DMS 273 treated with DMSO at 0.1 percent for 48 hours (cell line): Measurements from ENCODE around the gene TPSG1.

Source experiments
- DNase-seq: peaks from one replicate; lab custom pipeline; 2025; lab: John Stamatoyannopoulos, UW

Gene TPSG1

GRCh38 chr16:1176280-1176897 is 48.7 kb downstream of the TPSG1 start:
- DNase-seq, result no peak

- DNase-seq, result no peak
These were observed 49.3 kb downstream of the TPSG1 start for GRCh38 chr16:1175566-1176279.

GRCh38 chr16:1174477-1175357 is 50.4 kb downstream of the TPSG1 start:
- DNase-seq, result no peak

DNA sequence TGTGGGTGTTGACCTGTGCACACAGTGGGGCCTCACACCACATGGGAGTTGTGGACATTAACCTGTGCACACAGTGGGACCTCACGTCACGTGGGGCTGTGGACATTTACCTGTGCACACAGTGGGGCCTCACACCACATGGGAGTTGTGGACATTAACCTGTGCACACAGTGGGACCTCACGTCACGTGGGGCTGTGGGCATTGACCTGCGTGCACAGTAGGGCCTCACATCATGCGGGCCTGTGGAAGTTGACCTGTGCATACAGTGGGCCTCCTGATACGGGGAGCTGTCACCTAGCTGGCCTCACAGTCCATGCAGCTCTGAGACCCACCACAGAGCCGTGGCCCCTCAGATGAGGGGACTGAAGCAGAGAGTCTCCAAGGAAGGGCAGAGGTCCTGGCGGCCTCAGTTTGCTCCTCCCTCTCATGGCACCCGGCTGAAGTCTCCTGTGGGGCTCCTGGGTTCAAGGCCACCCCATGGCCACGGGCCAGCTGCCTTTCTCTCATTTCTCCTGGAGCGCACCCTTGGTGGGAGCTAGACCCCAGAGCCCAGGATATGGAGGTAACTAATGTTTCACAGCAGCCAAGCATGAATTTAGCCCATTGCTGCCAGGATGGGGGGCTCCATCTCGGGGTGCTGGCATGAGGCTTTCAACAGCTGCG is 51.1 kb downstream of the TPSG1 start:
- DNase-seq, result no peak

DNA sequence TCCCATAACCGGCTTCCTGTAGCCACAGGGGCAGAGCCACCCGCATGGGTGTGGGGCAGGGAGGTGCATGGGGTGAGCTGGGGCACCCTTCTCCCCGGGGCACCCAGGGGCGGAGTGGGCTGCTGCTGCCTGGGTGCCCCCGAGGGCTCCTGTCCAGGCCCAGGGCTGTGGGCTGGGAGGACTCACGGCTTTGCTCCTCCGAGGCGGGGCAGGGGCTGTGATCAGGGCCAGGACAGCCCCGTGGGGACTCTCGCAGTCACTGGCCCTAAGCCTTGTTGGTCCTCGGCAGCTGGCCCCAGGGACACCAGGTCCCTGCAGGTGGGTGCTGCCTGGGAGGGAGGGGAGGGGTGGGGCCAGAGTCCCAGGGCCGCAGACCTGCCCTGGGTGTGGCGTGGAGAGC is 52.4 kb downstream of the TPSG1 start:
- no peak for DNase-seq

GRCh38 chr16:1171854-1172428 is 53.1 kb downstream of the TPSG1 start:
- DNase-seq, result no peak
